Sigmoid colon (tissue), 4 donors: Measurements from ENCODE around the gene C19orf33.

ENCODE experiments used
- CTCF ChIP-seq, 4 experiments: fragments of 450-650 bp in 3 of 4; fragments of 200-600 bp in 1 of 4; IDR thresholded peaks; one replicate each; pipeline ENCODE4 v1.5.1; 2016 to 2019; ENCODE audit warnings: antibody characterized with exemption in 4 of 4, mild to moderate bottlenecking in 3 of 4, moderate library complexity in 2 of 4
- EP300 ChIP-seq, 4 donors: sonication (generic); formaldehyde crosslinking; IDR thresholded peaks; one replicate each; pipeline ENCODE4 v1.6.1; 2017; ENCODE audit warnings: antibody characterized with exemption in 4 of 4
- POLR2A ChIP-seq, 2 donors: fragments of 450-650 bp; IDR thresholded peaks; one replicate each; pipeline ENCODE4 v1.6.1; 2016; ENCODE audit warnings: antibody characterized with exemption in 2 of 2, mild to moderate bottlenecking in 2 of 2, moderate library complexity in 2 of 2
- POLR2AphosphoS5 ChIP-seq, 4 donors: sonication (generic); formaldehyde crosslinking; IDR thresholded peaks; one replicate each; pipeline ENCODE4 v1.6.1; 2017; ENCODE audit warnings: antibody characterized with exemption in 4 of 4

DNA sequence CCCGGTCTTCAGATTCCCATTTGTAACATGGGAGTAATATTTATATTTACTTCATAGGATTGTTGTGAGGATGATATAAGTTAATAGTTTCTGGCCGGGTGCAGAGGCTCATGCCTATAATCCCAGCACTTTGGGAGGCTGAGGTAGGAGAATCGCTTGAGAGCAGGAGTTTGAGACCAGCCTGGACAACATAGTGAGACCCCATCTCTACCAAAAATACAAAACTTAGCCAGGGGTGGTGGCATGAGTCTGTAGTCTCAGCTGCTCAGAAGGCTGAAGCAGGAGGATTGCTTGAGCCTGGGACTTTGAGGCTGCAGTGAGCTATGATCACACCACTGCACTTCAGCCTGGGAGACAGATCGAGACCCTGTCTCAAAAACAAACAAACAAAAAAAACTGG, 42.8 kb downstream of the C19orf33 start:
- no peak for TF ChIP-seq CTCF (IDR thresholded peaks at IDR 0.05)
- no peak for TF ChIP-seq EP300 (IDR thresholded peaks at IDR 0.05)
- no peak for TF ChIP-seq POLR2AphosphoS5 (IDR thresholded peaks at IDR 0.05)
- TF ChIP-seq POLR2A (IDR thresholded peaks at IDR 0.05): no peak
